ENCODE measurements around the gene GAPVD1. TPM values are rescaled to one million over a fixed set of nuclear protein-coding genes. Genes with fewer than 3 reads are reported as not detected.
A peak's percentile ranks its signal among the peaks of the same experiment; 100 is the strongest.

GAPVD1 gene
- total and polyA plus RNA-seq, 2 of the 13 experiments (the other 11 are each of a cell fraction or from before 2014, with no cell fraction given): 11.1 to 33.2 TPM

- TF ChIP-seq, protein P1, sequence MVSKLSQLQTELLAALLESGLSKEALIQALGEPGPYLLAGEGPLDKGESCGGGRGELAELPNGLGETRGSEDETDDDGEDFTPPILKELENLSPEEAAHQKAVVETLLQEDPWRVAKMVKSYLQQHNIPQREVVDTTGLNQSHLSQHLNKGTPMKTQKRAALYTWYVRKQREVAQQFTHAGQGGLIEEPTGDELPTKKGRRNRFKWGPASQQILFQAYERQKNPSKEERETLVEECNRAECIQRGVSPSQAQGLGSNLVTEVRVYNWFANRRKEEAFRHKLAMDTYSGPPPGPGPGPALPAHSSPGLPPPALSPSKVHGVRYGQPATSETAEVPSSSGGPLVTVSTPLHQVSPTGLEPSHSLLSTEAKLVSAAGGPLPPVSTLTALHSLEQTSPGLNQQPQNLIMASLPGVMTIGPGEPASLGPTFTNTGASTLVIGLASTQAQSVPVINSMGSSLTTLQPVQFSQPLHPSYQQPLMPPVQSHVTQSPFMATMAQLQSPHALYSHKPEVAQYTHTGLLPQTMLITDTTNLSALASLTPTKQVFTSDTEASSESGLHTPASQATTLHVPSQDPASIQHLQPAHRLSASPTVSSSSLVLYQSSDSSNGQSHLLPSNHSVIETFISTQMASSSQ (IDR thresholded peaks at IDR 0.05; ENCODE audit: low read depth): no peak
- TF ChIP-seq, protein P1 (CRISPR knock-in tag; IDR thresholded peaks at IDR 0.05; ENCODE audit: borderline replicate concordance): no peak
- no peak for TF ChIP-seq SP140L (CRISPR knock-in tag; IDR thresholded peaks at IDR 0.05; ENCODE audit: borderline replicate concordance)
Observed at GRCh38 chr9:125325826-125326225, 64.2 kb downstream of the GAPVD1 start (continued).

DNA sequence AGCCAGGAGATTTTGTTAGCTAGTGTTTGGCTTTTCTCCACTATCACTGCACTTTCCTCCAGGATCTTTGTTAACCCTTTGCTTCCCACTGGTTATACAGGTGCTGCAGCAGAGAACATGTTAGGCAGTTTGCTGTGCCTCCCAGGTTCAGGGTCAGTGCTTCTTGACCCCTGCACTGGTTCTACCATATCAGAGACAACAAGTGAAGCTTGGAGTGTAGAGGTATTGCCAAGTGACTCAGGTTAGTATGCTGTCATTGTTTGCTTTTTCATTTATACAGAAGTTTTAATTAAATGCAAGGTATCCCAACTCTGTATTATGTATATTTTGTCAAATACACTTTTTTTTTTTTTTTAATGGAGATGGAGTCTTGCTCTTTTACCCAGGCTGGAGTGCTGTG is 68.4 kb downstream of the GAPVD1 start:
- no peak overlapping the region for H3K4me2 ChIP-seq (ENCODE audit: low read depth, low read length)
- TF ChIP-seq, protein P2, sequence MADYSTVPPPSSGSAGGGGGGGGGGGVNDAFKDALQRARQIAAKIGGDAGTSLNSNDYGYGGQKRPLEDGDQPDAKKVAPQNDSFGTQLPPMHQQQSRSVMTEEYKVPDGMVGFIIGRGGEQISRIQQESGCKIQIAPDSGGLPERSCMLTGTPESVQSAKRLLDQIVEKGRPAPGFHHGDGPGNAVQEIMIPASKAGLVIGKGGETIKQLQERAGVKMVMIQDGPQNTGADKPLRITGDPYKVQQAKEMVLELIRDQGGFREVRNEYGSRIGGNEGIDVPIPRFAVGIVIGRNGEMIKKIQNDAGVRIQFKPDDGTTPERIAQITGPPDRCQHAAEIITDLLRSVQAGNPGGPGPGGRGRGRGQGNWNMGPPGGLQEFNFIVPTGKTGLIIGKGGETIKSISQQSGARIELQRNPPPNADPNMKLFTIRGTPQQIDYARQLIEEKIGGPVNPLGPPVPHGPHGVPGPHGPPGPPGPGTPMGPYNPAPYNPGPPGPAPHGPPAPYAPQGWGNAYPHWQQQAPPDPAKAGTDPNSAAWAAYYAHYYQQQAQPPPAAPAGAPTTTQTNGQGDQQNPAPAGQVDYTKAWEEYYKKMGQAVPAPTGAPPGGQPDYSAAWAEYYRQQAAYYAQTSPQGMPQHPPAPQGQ (CRISPR knock-in tag; IDR thresholded peaks at IDR 0.05; ENCODE audit: borderline replicate concordance): no peak
- TF ChIP-seq PITX1 (CRISPR knock-in tag; IDR thresholded peaks at IDR 0.05): no peak
- TF ChIP-seq PHF8 (CRISPR knock-in tag; IDR thresholded peaks at IDR 0.05): no peak
- TF ChIP-seq ZNF652 (CRISPR knock-in tag; IDR thresholded peaks at IDR 0.05; ENCODE audit: borderline replicate concordance, low read depth): peak; percentile 75
- BruUV-seq (replicated peaks): no TSS peak
- no peak for FAIRE-seq
- in situ Hi-C loops (cut with HindIII; ENCODE audit: extremely low pct_ligation_motif_present, low pct_unique_long_range_greater_than_20kb): no loop called here
- no peaks in the 10 kb centered on the region for H4K20me1 ChIP-seq (ENCODE audit: insufficient read depth, low read length)
- POLR2A ChIA-PET: no interaction called here
- peaks cover 15 to 56% of the 10 kb centered on the region in 2 experiments for H3K36me3 ChIP-seq (replicated peaks in 1 of 2; ENCODE audit: control insufficient read depth in 1 of 2, insufficient read depth in 2 of 2, low read length in 2 of 2)
- no peaks in the 10 kb centered on the region for H3K9me3 ChIP-seq (ENCODE audit: low read length)
- H3K9ac ChIP-seq (ENCODE audit: insufficient read depth, low read depth, low read length): no peak overlapping the region
- intact Hi-C loops (cut with micrococcal nuclease; ENCODE audit: unreplicated experiment): no loop called here
- ATAC-seq: no peak
- no peak overlapping the region for H3K27ac ChIP-seq (ENCODE audit: extremely low read length, insufficient read depth, low read length)
- CTCF ChIA-PET (ENCODE audit: low intra/inter-chr PET ratio, low total read pairs): no interaction called here
- no peaks in the 10 kb centered on the region for H3K27me3 ChIP-seq (ENCODE audit: control insufficient read depth in 1 of 2, insufficient read depth in 2 of 2, low read length in 2 of 2)
- no peak overlapping the region for H2AFZ ChIP-seq (ENCODE audit: low read length)
- H3K79me2 ChIP-seq (ENCODE audit: insufficient read depth, low read length): no peaks in the 10 kb centered on the region
- no peaks in the 10 kb centered on the region for H3K4me1 ChIP-seq (ENCODE audit: insufficient read depth, low read length)
- DNase-seq (ENCODE audit: low spot score): no peak
- H3K4me3 ChIP-seq (replicated peaks in 1 of 3; ENCODE audit: insufficient read depth in 1 of 3, low read depth in 2 of 3, low read length in 3 of 3): no peak overlapping the region
